Measurements from ENCODE around the gene CCNE1.
A peak's percentile ranks its signal among the peaks of the same experiment; 100 is the strongest.

CCNE1 gene

DNA sequence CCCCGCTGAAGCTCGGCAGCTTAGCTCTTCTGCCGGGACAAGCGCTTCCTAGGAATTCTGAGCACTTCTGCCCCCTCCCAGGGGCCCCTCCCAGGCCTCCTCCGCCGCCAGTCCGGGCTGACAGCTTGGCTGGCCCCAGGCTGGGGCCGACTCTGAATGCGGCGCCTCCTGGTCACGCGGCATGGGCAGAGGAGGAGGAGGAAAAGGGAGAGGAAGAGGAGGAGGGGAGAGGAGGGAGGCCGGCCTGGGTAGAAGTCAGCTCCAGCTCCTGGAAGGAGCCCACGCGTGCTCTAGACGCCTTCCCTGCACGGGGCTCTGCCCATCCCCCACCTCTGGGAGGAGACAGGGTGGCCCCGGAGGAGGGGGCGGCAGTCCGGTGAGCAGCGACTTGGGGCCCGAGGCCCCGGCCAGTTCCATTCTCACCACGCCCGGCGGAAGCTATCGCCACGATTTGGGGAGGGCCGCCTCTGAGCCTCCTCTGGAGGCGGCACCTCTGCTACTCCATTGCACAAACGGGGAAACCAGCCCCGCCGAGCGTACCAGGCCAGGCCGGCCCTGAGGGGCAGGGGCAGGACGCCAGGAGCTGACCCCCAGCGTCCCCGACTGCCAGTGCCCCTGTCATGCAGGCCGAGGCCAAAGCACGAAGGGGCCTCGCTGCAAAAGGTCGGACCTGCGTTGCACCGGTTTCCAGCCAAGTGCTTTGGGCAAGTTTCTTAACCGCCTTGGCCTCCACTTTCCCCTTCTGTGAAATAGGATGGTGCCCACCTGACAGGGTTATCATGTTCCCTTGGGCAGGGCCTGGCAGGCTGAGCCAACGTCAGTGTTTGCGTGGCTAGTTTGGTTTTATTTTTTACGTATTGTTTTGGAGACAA lies 31.6 kb downstream of the CCNE1 start:
- no peaks in the 10 kb centered on the region for H3K36me3 ChIP-seq (ENCODE audit: control insufficient read depth, insufficient read depth, low read length)
- H3K4me3 ChIP-seq (ENCODE audit: insufficient read depth, low read depth, low read length), result peak overlapping the region; percentile 24
- WGBS, 2 experiments, result 8 to 11% methylated on average over 48 of the region's 48 CpGs
- no peaks in the 10 kb centered on the region for H3K9me3 ChIP-seq (ENCODE audit: control insufficient read depth, low read length)
- peaks cover 14% of the 10 kb centered on the region for H3K4me1 ChIP-seq (ENCODE audit: control insufficient read depth, insufficient read depth, low read length)
- H3K27me3 ChIP-seq (ENCODE audit: control insufficient read depth, insufficient read depth, low read length, poor library complexity, severe bottlenecking), result peaks cover 41% of the 10 kb centered on the region
- no peak overlapping the region for H3K27ac ChIP-seq (ENCODE audit: insufficient read depth, low read depth, low read length, poor library complexity, severe bottlenecking)

- 0% methylated on average over 49 of the region's 49 CpGs for WGBS, 2 experiments
- Histone ChIP-seq H3K27me3 (ENCODE audit: control insufficient read depth, insufficient read depth, low read length, poor library complexity, severe bottlenecking) (peaks cover 46% of the 10 kb centered on the region), H3K4me3 (ENCODE audit: insufficient read depth, low read depth, low read length) (peak overlapping the region; percentile 48), H3K27ac (ENCODE audit: insufficient read depth, low read depth, low read length, poor library complexity, severe bottlenecking) (peak overlapping the region; percentile 41), H3K9me3 (ENCODE audit: control insufficient read depth, low read length) (no peaks in the 10 kb centered on the region), H3K36me3 (ENCODE audit: control insufficient read depth, insufficient read depth, low read length) (no peaks in the 10 kb centered on the region), H3K4me1 (ENCODE audit: control insufficient read depth, insufficient read depth, low read length) (peaks cover 14% of the 10 kb centered on the region)
Observed at GRCh38 chr19:29844891-29845573, 33.2 kb downstream of the CCNE1 start.

GRCh38 chr19:29845574-29846176 lies 33.9 kb downstream of the CCNE1 start:
- Histone ChIP-seq H3K36me3 (ENCODE audit: control insufficient read depth, insufficient read depth, low read length) (no peaks in the 10 kb centered on the region), H3K9me3 (ENCODE audit: control insufficient read depth, low read length) (no peaks in the 10 kb centered on the region), H3K27me3 (ENCODE audit: control insufficient read depth, insufficient read depth, low read length, poor library complexity, severe bottlenecking) (peaks cover 46% of the 10 kb centered on the region), H3K4me1 (ENCODE audit: control insufficient read depth, insufficient read depth, low read length) (peaks cover 14% of the 10 kb centered on the region), H3K4me3 (ENCODE audit: insufficient read depth, low read depth, low read length) (peak overlapping the region; percentile 48), H3K27ac (ENCODE audit: insufficient read depth, low read depth, low read length, poor library complexity, severe bottlenecking) (peak overlapping the region; percentile 41)
- WGBS, 2 experiments, result 7% methylated on average over 22 of the region's 22 CpGs

DNA sequence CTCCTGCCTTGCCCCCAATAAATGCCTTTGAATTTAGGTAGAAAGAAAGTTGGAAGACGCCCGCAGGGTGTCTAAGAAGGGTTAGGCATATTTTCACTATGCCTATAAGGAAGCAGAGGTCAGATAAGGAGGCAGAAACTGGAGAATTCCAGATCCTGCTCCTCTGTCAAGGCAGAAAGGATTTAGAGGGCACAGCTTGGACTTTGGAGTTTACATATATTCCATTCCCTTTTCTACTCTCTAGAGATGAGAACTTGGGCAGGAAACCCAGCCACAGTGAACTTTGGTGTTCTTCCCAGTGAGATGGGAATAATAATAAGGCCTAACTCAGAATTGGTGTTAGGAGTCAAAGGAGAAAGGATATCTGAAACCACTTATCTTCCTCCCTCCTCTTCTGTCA lies 37.4 kb downstream of the CCNE1 start:
- 87 to 92% methylated on average over 2 of the region's 2 CpGs for WGBS, 2 experiments
- Histone ChIP-seq H3K27me3 (ENCODE audit: control insufficient read depth, insufficient read depth, low read length, poor library complexity, severe bottlenecking) (peaks cover 22% of the 10 kb centered on the region), H3K4me1 (ENCODE audit: control insufficient read depth, insufficient read depth, low read length) (no peaks in the 10 kb centered on the region), H3K9me3 (ENCODE audit: control insufficient read depth, low read length) (no peaks in the 10 kb centered on the region), H3K27ac (ENCODE audit: insufficient read depth, low read depth, low read length, poor library complexity, severe bottlenecking) (no peak overlapping the region), H3K4me3 (ENCODE audit: insufficient read depth, low read depth, low read length) (no peak overlapping the region), H3K36me3 (ENCODE audit: control insufficient read depth, insufficient read depth, low read length) (no peaks in the 10 kb centered on the region)

- Histone ChIP-seq H3K36me3 (ENCODE audit: control insufficient read depth, insufficient read depth, low read length) (no peaks in the 10 kb centered on the region), H3K4me3 (ENCODE audit: insufficient read depth, low read depth, low read length) (no peak overlapping the region), H3K9me3 (ENCODE audit: control insufficient read depth, low read length) (no peaks in the 10 kb centered on the region), H3K27ac (ENCODE audit: insufficient read depth, low read depth, low read length, poor library complexity, severe bottlenecking) (no peak overlapping the region), H3K27me3 (ENCODE audit: control insufficient read depth, insufficient read depth, low read length, poor library complexity, severe bottlenecking) (peaks cover 21% of the 10 kb centered on the region), H3K4me1 (ENCODE audit: control insufficient read depth, insufficient read depth, low read length) (no peaks in the 10 kb centered on the region)
- 94% methylated on average over 2 of the region's 2 CpGs for WGBS, 2 experiments
Observed at GRCh38 chr19:29850482-29850881, 38.7 kb downstream of the CCNE1 start.

GRCh38 chr19:29851769-29852521 lies 40.2 kb downstream of the CCNE1 start:
- Histone ChIP-seq H3K27me3 (ENCODE audit: control insufficient read depth, insufficient read depth, low read length, poor library complexity, severe bottlenecking) (peaks cover 18% of the 10 kb centered on the region), H3K27ac (ENCODE audit: insufficient read depth, low read depth, low read length, poor library complexity, severe bottlenecking) (no peak overlapping the region), H3K4me1 (ENCODE audit: control insufficient read depth, insufficient read depth, low read length) (no peaks in the 10 kb centered on the region), H3K9me3 (ENCODE audit: control insufficient read depth, low read length) (no peaks in the 10 kb centered on the region), H3K36me3 (ENCODE audit: control insufficient read depth, insufficient read depth, low read length) (no peaks in the 10 kb centered on the region), H3K4me3 (ENCODE audit: insufficient read depth, low read depth, low read length) (no peak overlapping the region)
- 83 to 92% methylated on average over 3 of the region's 3 CpGs for WGBS, 2 experiments

DNA sequence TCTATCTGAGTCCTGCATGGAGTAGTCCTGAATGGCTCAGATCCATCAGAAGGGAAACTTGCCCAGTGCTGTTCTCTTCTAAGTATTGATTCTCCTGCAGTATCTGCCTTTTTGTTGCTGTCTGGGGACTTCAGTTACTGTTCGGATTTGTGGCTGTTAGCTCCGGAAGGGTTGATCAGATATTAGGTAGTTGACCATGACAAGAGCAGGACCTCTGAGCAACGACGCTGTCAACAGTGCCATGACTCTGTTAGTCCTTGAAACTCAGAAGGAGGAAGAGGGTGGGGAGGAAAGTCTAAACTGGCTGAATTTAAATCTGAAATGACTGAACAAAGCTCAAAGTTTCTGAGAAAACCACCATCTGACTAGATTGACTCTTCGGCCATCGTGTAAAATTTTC lies 42.2 kb downstream of the CCNE1 start:
- H3K36me3 ChIP-seq (ENCODE audit: control insufficient read depth, insufficient read depth, low read length), result no peaks in the 10 kb centered on the region
- no peaks in the 10 kb centered on the region for H3K9me3 ChIP-seq (ENCODE audit: control insufficient read depth, low read length)
- no peak overlapping the region for H3K27ac ChIP-seq (ENCODE audit: insufficient read depth, low read depth, low read length, poor library complexity, severe bottlenecking)
- 95 to 97% methylated on average over 6 of the region's 6 CpGs for whole genome bisulfite sequencing, 2 experiments
- no peak overlapping the region for H3K4me3 ChIP-seq (ENCODE audit: insufficient read depth, low read depth, low read length)
- H3K4me1 ChIP-seq (ENCODE audit: control insufficient read depth, insufficient read depth, low read length), result no peaks in the 10 kb centered on the region
- no peaks in the 10 kb centered on the region for H3K27me3 ChIP-seq (ENCODE audit: control insufficient read depth, insufficient read depth, low read length, poor library complexity, severe bottlenecking)

DNA sequence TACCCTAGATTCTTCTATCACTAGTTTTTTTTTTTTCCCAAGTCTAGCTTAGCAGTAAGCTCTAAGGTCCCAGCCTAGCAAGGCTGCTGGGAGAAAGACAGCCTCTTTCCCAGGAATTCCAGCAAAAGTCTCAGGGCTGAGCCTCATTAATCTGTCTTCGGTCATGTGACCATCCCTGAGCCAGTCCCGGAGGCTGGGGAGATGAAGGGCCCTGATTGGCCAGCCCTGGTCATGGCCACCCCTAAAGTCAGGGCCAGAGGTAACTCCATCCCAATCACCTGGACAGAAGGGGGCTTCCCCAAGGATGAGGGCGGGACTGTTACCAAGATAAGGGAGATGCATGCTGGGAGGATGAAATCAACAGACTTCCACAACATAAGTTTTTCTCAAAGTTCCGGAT lies 43.3 kb downstream of the CCNE1 start:
- Histone ChIP-seq H3K4me3 (ENCODE audit: insufficient read depth, low read depth, low read length) (no peak overlapping the region), H3K9me3 (ENCODE audit: control insufficient read depth, low read length) (no peaks in the 10 kb centered on the region), H3K27ac (ENCODE audit: insufficient read depth, low read depth, low read length, poor library complexity, severe bottlenecking) (no peak overlapping the region), H3K27me3 (ENCODE audit: control insufficient read depth, insufficient read depth, low read length, poor library complexity, severe bottlenecking) (no peaks in the 10 kb centered on the region), H3K36me3 (ENCODE audit: control insufficient read depth, insufficient read depth, low read length) (no peaks in the 10 kb centered on the region), H3K4me1 (ENCODE audit: control insufficient read depth, insufficient read depth, low read length) (no peaks in the 10 kb centered on the region)
- WGBS, 2 experiments, result 92% methylated on average over 4 of the region's 4 CpGs

DNA sequence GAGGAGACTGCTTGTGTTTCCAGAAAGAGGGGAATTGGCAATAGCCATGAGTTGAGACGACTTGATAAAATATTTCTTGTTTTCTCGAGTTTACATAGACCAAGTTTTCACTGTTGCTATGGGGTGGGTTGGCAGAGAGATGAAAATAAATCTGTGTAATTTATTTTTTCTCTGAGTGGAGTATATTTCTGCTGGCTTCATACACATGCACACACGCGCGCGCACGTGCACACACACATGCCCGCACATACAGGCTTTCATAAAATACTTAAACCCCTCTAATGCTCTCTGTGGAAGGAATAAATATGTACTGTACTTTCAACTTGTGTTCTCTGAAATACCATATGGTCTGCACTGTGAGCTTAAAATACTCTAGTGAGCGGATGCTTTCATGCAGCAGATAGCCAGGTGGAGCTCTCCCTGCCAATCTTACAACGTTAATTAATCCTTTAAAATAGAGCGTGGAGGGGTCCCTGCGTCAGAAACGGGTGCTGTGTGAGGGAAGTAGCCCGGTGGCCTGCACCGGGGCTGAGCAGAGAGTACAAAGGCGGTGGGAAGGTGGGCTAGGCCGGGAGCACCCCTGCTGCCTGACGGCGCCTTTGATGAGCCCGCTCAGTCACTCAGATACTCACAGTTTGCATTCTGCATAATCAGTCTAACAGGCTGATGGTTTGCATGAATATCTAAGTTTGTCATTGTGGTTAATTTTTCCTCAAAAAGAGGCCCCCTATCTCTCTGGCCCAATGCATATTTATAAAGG lies 44.1 kb downstream of the CCNE1 start:
- no peak overlapping the region for H3K4me3 ChIP-seq (ENCODE audit: insufficient read depth, low read depth, low read length)
- no peak overlapping the region for H3K27ac ChIP-seq (ENCODE audit: insufficient read depth, low read depth, low read length, poor library complexity, severe bottlenecking)
- no peaks in the 10 kb centered on the region for H3K9me3 ChIP-seq (ENCODE audit: control insufficient read depth, low read length)
- H3K4me1 ChIP-seq (ENCODE audit: control insufficient read depth, insufficient read depth, low read length), result no peaks in the 10 kb centered on the region
- no peaks in the 10 kb centered on the region for H3K36me3 ChIP-seq (ENCODE audit: control insufficient read depth, insufficient read depth, low read length)
- whole genome bisulfite sequencing, 2 experiments, result 87 to 90% methylated on average over 14 to 15 of the region's 20 CpGs
- no peaks in the 10 kb centered on the region for H3K27me3 ChIP-seq (ENCODE audit: control insufficient read depth, insufficient read depth, low read length, poor library complexity, severe bottlenecking)

All from ectodermal cell (in vitro differentiated cells).